Spleen (tissue), 11 donors: Measurements from ENCODE around the gene KCNH4. TPM values are rescaled to one million over a fixed set of nuclear protein-coding genes. Genes with fewer than 3 reads are reported as not detected.

ENCODE experiments used
- DNase-seq: peaks from one replicate; pipeline ENCODE4 v3.0.0-alpha.2; 2020
- H3K27ac ChIP-seq, 8 donors: fragments of 200-600 bp; sonication (generic) in 7 of 8; 1 replicate in 4 of 8; 2 replicates in 4 of 8; pipeline versions ENCODE4 v1.5.0 to v1.8.0; 2016 to 2021; ENCODE audit warnings: inconsistent platforms in 4 of 8, mild to moderate bottlenecking in 4 of 8, moderate library complexity in 1 of 8
- H3K27me3 ChIP-seq, 7 donors: fragments of 200-600 bp; sonication (generic) in 6 of 7; replicated peaks in 1 of 7; 1 replicate in 4 of 7; 2 replicates in 3 of 7; pipeline versions ENCODE4 v1.5.0 to v1.8.0; 2016 to 2021; ENCODE audit warnings: inconsistent platforms in 3 of 7, mild to moderate bottlenecking in 1 of 7
- H3K36me3 ChIP-seq, 6 donors: fragments of 200-600 bp; sonication (generic) in 5 of 6; 1 replicate in 4 of 6; 2 replicates in 2 of 6; pipeline versions ENCODE4 v1.5.0 to v1.8.0; 2016 to 2021; ENCODE audit warnings: inconsistent platforms in 2 of 6
- H3K4me1 ChIP-seq, 6 donors: fragments of 200-600 bp; sonication (generic) in 5 of 6; 1 replicate in 3 of 6; 2 replicates in 3 of 6; pipeline versions ENCODE4 v1.5.0 to v1.8.0; 2016 to 2021; ENCODE audit warnings: inconsistent platforms in 3 of 6
- H3K4me3 ChIP-seq, 8 donors: fragments of 200-600 bp; sonication (generic) in 7 of 8; 1 replicate in 4 of 8; 2 replicates in 4 of 8; pipeline versions ENCODE4 v1.5.0 to v1.8.0; 2016 to 2021; ENCODE audit warnings: inconsistent platforms in 4 of 8, mild to moderate bottlenecking in 4 of 8, moderate library complexity in 2 of 8
- H3K9me3 ChIP-seq, 8 donors: fragments of 200-600 bp; sonication (generic) in 7 of 8; 1 replicate in 4 of 8; 2 replicates in 4 of 8; pipeline versions ENCODE4 v1.5.0 to v1.8.0; 2016 to 2021; ENCODE audit warnings: inconsistent platforms in 4 of 8
- CTCF ChIP-seq, 11 experiments: fragments of 200-600 bp in 7 of 11; fragments of 450-650 bp in 4 of 11; sonication (generic) in 4 of 11; IDR thresholded peaks in 8 of 11; conservative IDR thresholded peaks in 3 of 11; 1 replicate in 7 of 11; 2 replicates in 4 of 11; pipeline versions ENCODE4 v1.4.0 to v1.8.0; 2016 to 2021; ENCODE audit warnings: antibody characterized with exemption in 11 of 11, inconsistent platforms in 4 of 11, mild to moderate bottlenecking in 1 of 11
- POLR2A ChIP-seq, 3 donors: fragments of 450-650 bp; IDR thresholded peaks; one replicate each; pipeline ENCODE4 v1.5.1; 2017; ENCODE audit warnings: antibody characterized with exemption in 3 of 3, mild to moderate bottlenecking in 1 of 3
- POLR2AphosphoS5 ChIP-seq, 3 donors: sonication (generic); formaldehyde crosslinking; IDR thresholded peaks; one replicate each; pipeline ENCODE4 v1.5.1; 2017; ENCODE audit warnings: antibody characterized with exemption in 3 of 3
- WGBS, 5 donors: extraction: QIAGEN DNeasy Blood & Tissue Kit in 3 of 5; methylation state at CpG; one replicate each; pipeline versions ENCODE4 v1.1.5 to v1.1.7; 2013 to 2018; 5-methylcytosine and 5-hydroxymethylcytosine counted together
- intact Hi-C: fragments of 100-400 bp; cut with DNase I; formaldehyde crosslinking; loops from one replicate; pipeline ENCODE4 v1.15.0; 2023; ENCODE audit warnings: low total_unique reads
- polyA plus RNA-seq, 3 donors: library from polyadenylated mRNA; stranded (reverse); fragments of 200-250 nt; gene quantifications; one replicate each; pipeline ENCODE4 v1.2.1, GENCODE V29; 2013
- total RNA-seq, 7 donors: library from RNA; depleted of rRNA in 3 of 7; stranded (reverse); fragments of >200 nt in 3 of 7; fragmentation: NEBNext Ultra II Directional in 4 of 7; extraction: Animal tissue kit (Norgen Biotek cat#: 25700) in 4 of 7; gene quantifications; one replicate each; pipeline versions ENCODE4 v1.1.0 to v1.2.1, GENCODE V29; 2016 to 2021
- donor health status: healthy with polysubstance abuse.
- donor health status: DM: no; HTN: no; CAD: no; lungs with moderate emphysema.
- donor health status: DM: no; HTN: no; CAD: no.
- donor health status: Bipolar disorder and iron deficiency.
- donor health status: healthy.
- donor health status: DM: no; HTN: no; CAD: no.
- donor health status: DM: yes; HTN: yes; CAD: no.

The KCNH4 gene
- total and polyA plus RNA-seq, 10 donors: 0.14 to 0.52 (median 0.24) TPM

DNA sequence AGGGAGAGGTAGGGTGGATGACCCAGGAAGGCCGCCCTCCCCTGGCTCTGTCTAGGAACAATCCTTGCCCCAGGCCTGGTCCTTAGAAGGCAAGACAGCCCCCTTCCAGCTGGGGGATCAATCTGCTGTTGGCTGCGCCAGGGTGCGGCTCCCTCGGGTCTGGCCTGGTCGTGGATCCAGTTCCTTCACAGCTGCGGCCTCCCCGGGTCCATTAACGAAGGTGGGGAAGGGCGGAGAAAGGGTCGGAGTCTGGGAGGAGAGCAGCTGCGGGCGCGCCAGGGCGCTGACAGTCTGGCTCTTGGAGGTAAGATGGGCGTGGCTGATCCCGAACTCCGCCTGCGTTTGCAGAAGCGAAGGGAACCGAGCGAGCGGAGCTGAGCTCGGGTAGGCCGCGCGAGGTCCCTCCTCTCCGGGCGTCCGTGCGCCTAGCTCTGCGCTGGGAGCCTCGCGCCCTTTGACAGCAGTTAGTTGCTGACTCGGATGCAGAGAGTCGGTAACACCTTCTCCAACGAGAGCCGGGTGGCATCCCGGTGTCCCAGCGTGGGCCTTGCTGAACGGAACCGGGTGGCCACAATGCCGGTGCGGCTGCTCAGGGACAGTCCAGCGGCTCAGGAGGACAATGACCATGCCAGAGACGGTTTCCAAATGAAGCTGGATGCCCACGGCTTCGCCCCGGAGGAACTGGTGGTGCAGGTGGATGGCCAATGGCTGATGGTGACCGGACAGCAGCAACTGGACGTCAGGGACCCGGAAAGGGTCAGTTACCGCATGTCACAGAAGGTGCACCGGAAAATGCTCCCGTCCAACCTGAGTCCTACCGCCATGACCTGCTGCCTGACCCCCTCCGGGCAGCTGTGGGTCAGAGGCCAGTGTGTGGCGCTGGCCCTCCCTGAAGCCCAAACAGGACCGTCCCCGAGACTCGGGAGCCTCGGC, 58.3 kb downstream of the KCNH4 start, which contains the start of gene HSPB9:
TSS of gene HSPB9 (plus strand) at position 434 of the 933 bp plus-strand sequence. CDS start at position 481, 47 bp downstream.
- TF ChIP-seq CTCF (IDR thresholded peaks at IDR 0.05 in 8 of 11, conservative IDR thresholded peaks at IDR 0.05 in 3 of 11) (no peak), POLR2AphosphoS5 (IDR thresholded peaks at IDR 0.05) (peak in 2 of 3 donors; percentile 16 to 72)

DNA sequence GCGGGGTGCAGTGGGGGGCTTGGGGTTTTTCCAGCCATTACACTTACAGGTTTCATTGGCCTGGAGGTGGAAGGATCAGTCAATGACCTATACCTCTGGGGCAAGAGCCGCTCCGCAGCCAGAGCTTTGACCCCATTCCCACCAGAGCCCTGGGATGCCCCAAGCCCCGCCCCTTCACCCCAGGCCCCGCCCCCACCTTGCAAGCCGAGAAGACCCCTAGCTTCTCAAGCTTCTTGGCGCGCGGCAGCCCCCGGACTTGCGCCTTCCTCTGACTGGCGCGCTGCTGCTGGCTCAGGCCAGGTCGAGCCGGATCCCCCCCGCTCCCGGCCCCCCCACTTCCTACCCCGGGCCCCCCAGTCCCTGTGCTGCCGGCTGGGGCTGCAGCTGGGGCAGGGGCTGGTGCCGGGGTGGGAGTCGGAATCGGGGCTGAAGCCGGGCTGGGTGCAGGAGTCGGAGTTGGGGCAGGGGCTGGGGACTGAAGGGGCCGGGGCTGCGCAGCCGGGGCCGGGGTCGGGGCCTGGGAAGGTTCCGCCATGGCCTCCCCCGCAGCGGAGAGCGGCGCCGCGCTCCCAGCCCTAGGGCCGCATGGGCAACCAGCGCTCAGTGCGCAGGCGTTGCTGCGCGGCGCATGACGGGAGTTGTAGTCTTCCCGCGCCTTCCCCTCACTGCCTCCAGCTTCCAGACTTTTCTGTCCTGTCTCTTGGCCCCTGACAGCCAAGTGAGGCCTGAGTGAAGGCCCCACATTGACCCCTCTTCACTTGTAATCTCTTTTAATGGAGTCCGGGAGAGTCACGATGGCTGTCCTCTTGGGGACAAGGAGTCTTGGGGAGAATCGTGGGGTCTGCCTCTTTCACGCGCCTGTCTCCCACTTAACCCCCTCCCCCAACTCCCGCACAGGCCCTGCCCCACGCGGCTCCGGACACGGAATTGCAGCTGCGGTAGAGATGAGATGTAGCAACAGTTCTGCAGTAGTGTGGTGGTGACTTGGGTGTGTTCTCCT, 59.9 kb downstream of the KCNH4 start, which contains the start of gene KAT2A:
TSS of gene KAT2A (minus strand) at position 598 of the 1,000 bp plus-strand sequence. CDS start at position 535, 63 bp downstream.
- 6 to 10% (median 9%) methylated on average over 36 to 57 of the region's 57 CpGs for WGBS, 5 donors
- Histone ChIP-seq H3K27ac (peak within 1 kb of the TSS in 7 of 8 donors; percentile 36 to 84 (median 69)), H3K4me3 (peak within 1 kb of the TSS; percentile 77 to 99 (median 89)), H3K36me3 (peaks cover 0 to 59% (median 26%) of the 10 kb centered on the region in 6 donors), H3K27me3 (no peaks in the 10 kb centered on the region), H3K9me3 (no peaks in the 10 kb centered on the region), H3K4me1 (peaks cover 15 to 54% (median 37%) of the 10 kb centered on the region in 6 donors)
- no peak for TF ChIP-seq CTCF (IDR thresholded peaks at IDR 0.05 in 8 of 11, conservative IDR thresholded peaks at IDR 0.05 in 3 of 11)
- peak in 1 of 3 donors; percentile 44 for TF ChIP-seq POLR2A (IDR thresholded peaks at IDR 0.05)
- peak; percentile 94 to 95 (median 95) for TF ChIP-seq POLR2AphosphoS5 (IDR thresholded peaks at IDR 0.05)
- DNase-seq: peak; percentile 95
- intact Hi-C loops: no loop called here

More for the DNA sequence above, 58.3 kb downstream of the KCNH4 start, which contains the start of gene HSPB9:
- peak within 1 kb of the TSS in 1 of 8 donors; percentile 86 for H3K4me3 ChIP-seq
- peaks cover 0 to 66% (median 39%) of the 10 kb centered on the region in 6 donors for H3K36me3 ChIP-seq
- peak within 1 kb of the TSS in 4 of 8 donors; percentile 69 to 84 (median 80) for H3K27ac ChIP-seq
- DNase-seq: no peak
- H3K4me1 ChIP-seq: peaks cover 10 to 41% (median 26%) of the 10 kb centered on the region in 6 donors
- no peaks in the 10 kb centered on the region for H3K9me3 ChIP-seq
- intact Hi-C loops: no loop called here
- H3K27me3 ChIP-seq: no peaks in the 10 kb centered on the region
- 88 to 92% (median 91%) methylated on average over 49 to 61 of the region's 61 CpGs for WGBS, 5 donors

DNA sequence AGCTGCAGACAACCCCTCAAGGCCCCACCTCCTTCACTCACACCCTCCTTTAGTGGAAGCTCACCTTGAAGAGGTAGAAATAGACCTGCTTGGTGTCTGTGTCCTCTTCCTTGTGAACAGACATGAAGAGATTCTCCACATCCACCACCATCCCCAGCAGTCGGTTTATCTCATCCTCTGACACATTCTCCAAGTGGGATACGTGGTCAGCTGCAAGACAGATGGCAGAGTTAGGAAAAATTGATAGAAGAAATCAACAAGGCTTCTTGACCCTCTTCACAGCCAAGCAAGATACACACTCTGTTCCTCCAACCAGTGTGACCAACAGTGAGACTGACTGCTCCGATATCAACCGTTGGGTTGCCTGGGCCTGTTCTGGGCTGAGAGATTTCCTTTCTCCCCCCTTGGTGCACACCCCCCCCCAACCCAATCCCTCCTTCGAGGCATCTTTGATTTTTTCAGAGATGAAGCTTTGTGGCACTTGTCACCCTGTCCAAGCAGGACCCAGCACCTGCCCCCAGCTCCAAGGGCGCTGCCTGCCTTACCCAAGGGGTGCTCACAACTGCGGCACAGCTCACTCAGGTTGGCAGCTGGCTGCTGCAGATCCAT, 60.7 kb downstream of the KCNH4 start:
- Histone ChIP-seq H3K27ac (peak overlapping the region in 5 of 8 donors; percentile 68 to 84 (median 79)), H3K4me1 (peaks cover 16 to 62% (median 45%) of the 10 kb centered on the region in 6 donors), H3K4me3 (peak overlapping the region; percentile 77 to 99 (median 89)), H3K36me3 (peaks cover 0 to 56% (median 18%) of the 10 kb centered on the region in 6 donors), H3K27me3 (no peaks in the 10 kb centered on the region), H3K9me3 (no peaks in the 10 kb centered on the region)
- no peak for TF ChIP-seq POLR2AphosphoS5 (IDR thresholded peaks at IDR 0.05)
- TF ChIP-seq CTCF (IDR thresholded peaks at IDR 0.05 in 8 of 11, conservative IDR thresholded peaks at IDR 0.05 in 3 of 11): no peak
- no peak for TF ChIP-seq POLR2A (IDR thresholded peaks at IDR 0.05)
- intact Hi-C loops: no loop called here
- no peak for DNase-seq
- WGBS, 5 donors: 47 to 66% (median 56%) methylated on average over 7 of the region's 7 CpGs
